H9 (cell line): ENCODE data around the gene DOCK10. TPM values are rescaled to one million over a fixed set of nuclear protein-coding genes. Genes with fewer than 3 reads are reported as not detected.

ENCODE experiments used
- DNase-seq: peaks from one replicate; pipeline ENCODE4 v3.0.0-alpha.2; 2017
- H2AFZ ChIP-seq: one replicate; pipeline ENCODE4 v1.6.1; 2013; ENCODE audit warnings: mild to moderate bottlenecking, low read length, control low read depth, moderate library complexity
- H2AK5ac ChIP-seq: 2 replicates; pipeline ENCODE4 v1.6.1; 2013; ENCODE audit warnings: low read length, control low read depth, mixed read lengths; ENCODE audit not compliant: insufficient read length
- H2BK120ac ChIP-seq: one replicate; pipeline ENCODE4 v1.6.1; 2013; ENCODE audit warnings: low read depth, mild to moderate bottlenecking, low read length, control low read depth, inconsistent platforms; ENCODE audit not compliant: poor library complexity, severe bottlenecking
- H2BK12ac ChIP-seq: 2 replicates; pipeline ENCODE4 v1.6.1; 2013; ENCODE audit warnings: low read length, control low read depth, mixed read lengths, low read depth; ENCODE audit not compliant: insufficient read length
- H2BK15ac ChIP-seq: 2 replicates; pipeline ENCODE4 v1.6.1; 2013; ENCODE audit warnings: low read depth, low read length, control low read depth
- H2BK20ac ChIP-seq: one replicate; pipeline ENCODE4 v1.6.1; 2013; ENCODE audit warnings: low read depth, mild to moderate bottlenecking, low read length, control low read depth, inconsistent platforms; ENCODE audit not compliant: poor library complexity, severe bottlenecking
- H2BK5ac ChIP-seq: 2 replicates; pipeline ENCODE4 v1.6.1; 2013; ENCODE audit warnings: low read length, control low read depth, mixed read lengths; ENCODE audit not compliant: insufficient read length
- H3K14ac ChIP-seq: 2 replicates; pipeline ENCODE4 v1.6.1; 2013; ENCODE audit warnings: low read length, control low read depth; ENCODE audit not compliant: insufficient read depth
- H3K18ac ChIP-seq: 2 replicates; pipeline ENCODE4 v1.6.1; 2013; ENCODE audit warnings: low read depth, mild to moderate bottlenecking, mixed read lengths, low read length, control low read depth; ENCODE audit not compliant: insufficient read length
- H3K23ac ChIP-seq: 2 replicates; pipeline ENCODE4 v1.6.1; 2013; ENCODE audit warnings: low read length, control low read depth, mixed read lengths, low read depth; ENCODE audit not compliant: insufficient read length
- H3K23me2 ChIP-seq: 2 replicates; pipeline ENCODE4 v1.6.1; 2013; ENCODE audit warnings: low read depth, mild to moderate bottlenecking, mixed read lengths, low read length, control low read depth; ENCODE audit not compliant: insufficient read length, poor library complexity, severe bottlenecking
- H3K27ac ChIP-seq: 2 replicates; pipeline ENCODE4 v1.5.1; 2013; ENCODE audit warnings: low read length, control low read depth, mixed read lengths, low read depth; ENCODE audit not compliant: insufficient read length
- H3K27me3 ChIP-seq: 2 replicates; pipeline ENCODE4 v1.6.1; 2013; ENCODE audit warnings: low read length, control low read depth, inconsistent platforms; ENCODE audit not compliant: insufficient read depth
- H3K4ac ChIP-seq: 2 replicates; pipeline ENCODE4 v1.6.1; 2013; ENCODE audit warnings: low read depth, mild to moderate bottlenecking, control low read depth, inconsistent platforms, low read length, moderate library complexity
- H3K4me1 ChIP-seq: 2 replicates; pipeline ENCODE4 v1.6.1; 2013; ENCODE audit warnings: low read length, control low read depth, inconsistent platforms; ENCODE audit not compliant: insufficient read depth
- H3K4me2 ChIP-seq: 2 replicates; pipeline ENCODE4 v1.6.1; 2013; ENCODE audit warnings: low read length, control low read depth, mixed read lengths; ENCODE audit not compliant: insufficient read length, insufficient read depth
- H3K56ac ChIP-seq: 2 replicates; pipeline ENCODE4 v1.6.1; 2013; ENCODE audit warnings: low read depth, mild to moderate bottlenecking, mixed read lengths, low read length, control low read depth; ENCODE audit not compliant: insufficient read length
- H3K79me1 ChIP-seq: 2 replicates; pipeline ENCODE4 v1.6.1; 2013; ENCODE audit warnings: low read depth, mild to moderate bottlenecking, moderate library complexity, low read length, control low read depth, inconsistent platforms; ENCODE audit not compliant: insufficient read depth, poor library complexity, severe bottlenecking
- H3K79me2 ChIP-seq: 2 replicates; pipeline ENCODE4 v1.6.1; 2013; ENCODE audit warnings: low read length, control low read depth, inconsistent platforms; ENCODE audit not compliant: insufficient read depth
- H3K9ac ChIP-seq: 2 replicates; pipeline ENCODE4 v1.6.1; 2013; ENCODE audit warnings: low read length, control low read depth, mixed read lengths; ENCODE audit not compliant: insufficient read length; ENCODE audit errors: extremely low read depth
- H3K9me3 ChIP-seq: one replicate; pipeline ENCODE4 v1.6.1; 2013; ENCODE audit warnings: low read depth, low read length, inconsistent platforms; ENCODE audit not compliant: control insufficient read depth
- H3T11ph ChIP-seq: one replicate; pipeline ENCODE4 v1.6.1; 2013; ENCODE audit warnings: mild to moderate bottlenecking, low read length, control low read depth, inconsistent platforms
- H4K20me1 ChIP-seq: one replicate; pipeline ENCODE4 v1.6.1; 2013; ENCODE audit not compliant: control insufficient read depth, insufficient read length, insufficient read depth
- H4K5ac ChIP-seq: 2 replicates; pipeline ENCODE4 v1.6.1; 2013; ENCODE audit warnings: low read depth, mild to moderate bottlenecking, mixed read lengths, low read length, control low read depth; ENCODE audit not compliant: insufficient read length
- H4K8ac ChIP-seq: replicated peaks from 2 replicates; pipeline ENCODE4 v1.6.1; 2013; ENCODE audit warnings: low read length, control low read depth, mixed read lengths, low read depth; ENCODE audit not compliant: insufficient read length
- H4K91ac ChIP-seq: 2 replicates; pipeline ENCODE4 v1.6.1; 2013; ENCODE audit warnings: low read depth, mild to moderate bottlenecking, moderate library complexity, mixed read lengths, low read length, control low read depth; ENCODE audit not compliant: insufficient read length
- H3K27ac Mint-ChIP-seq, 3 experiments: 2 replicates in 2 of 3; 3 replicates in 1 of 3; pipeline ENCODE4 v1.8.0; 2020 to 2021; ENCODE audit warnings: mixed read lengths in 3 of 3, mild to moderate bottlenecking in 1 of 3, moderate library complexity in 1 of 3
- H3K27me3 Mint-ChIP-seq: 2 replicates; pipeline ENCODE4 v1.8.0; 2021; ENCODE audit warnings: low read depth, mild to moderate bottlenecking, moderate library complexity, mixed read lengths
- H3K36me3 Mint-ChIP-seq, 3 experiments: 2 replicates in 2 of 3; 3 replicates in 1 of 3; pipeline ENCODE4 v1.8.0; 2020 to 2021; ENCODE audit warnings: low read depth in 3 of 3, mixed read lengths in 3 of 3; ENCODE audit not compliant: insufficient read depth in 1 of 3
- H3K4me1 Mint-ChIP-seq, 2 experiments: 2 replicates each; pipeline ENCODE4 v1.8.0; 2020; ENCODE audit warnings: mixed read lengths in 2 of 2
- H3K4me3 Mint-ChIP-seq, 2 experiments: 2 replicates in 1 of 2; 3 replicates in 1 of 2; pipeline ENCODE4 v1.8.0; 2020 to 2021; ENCODE audit warnings: mild to moderate bottlenecking in 2 of 2, mixed read lengths in 2 of 2, moderate library complexity in 1 of 2
- H3K9me3 Mint-ChIP-seq, 2 experiments: 2 replicates in 1 of 2; 3 replicates in 1 of 2; pipeline ENCODE4 v1.8.0; 2020; ENCODE audit warnings: mild to moderate bottlenecking in 2 of 2, mixed read lengths in 2 of 2, moderate library complexity in 1 of 2
- CTCF ChIP-seq: fragments of 200-600 bp; sonication (generic); conservative IDR thresholded peaks from 3 replicates; pipeline ENCODE4 v1.8.0; 2021; ENCODE audit warnings: antibody characterized with exemption, mild to moderate bottlenecking
- WGBS: extraction: QIAGEN DNeasy Blood & Tissue Kit; methylation state at CpG from one replicate; pipeline ENCODE4 v1.1.7; 2013; ENCODE audit warnings: missing lambda C conversion rate, low lambda C conversion rate, mixed read lengths; ENCODE audit not compliant: insufficient read length; ENCODE audit errors: extremely low coverage; 5-methylcytosine and 5-hydroxymethylcytosine counted together
- total RNA-seq: library from RNA; stranded (reverse); gene quantifications from 2 replicates; pipeline ENCODE4 v1.2.1, GENCODE V29; 2021

DOCK10 gene
- total RNA-seq, 1 experiment from 2014 or later, result 0.79 TPM

GRCh38 chr2:224778474-224778877 is 263.8 kb downstream of the DOCK10 start:
- no peaks in the 10 kb centered on the region for H3K27me3 ChIP-seq
- no peak overlapping the region for H2AFZ ChIP-seq
- no peaks in the 10 kb centered on the region for H3K23me2 ChIP-seq
- H3K56ac ChIP-seq, result no peak overlapping the region
- WGBS, result no CpG with 5 or more reads among the region's 3 CpGs
- no peak overlapping the region for H4K91ac ChIP-seq
- H2BK12ac ChIP-seq, result no peak overlapping the region
- no peaks in the 10 kb centered on the region for H4K20me1 ChIP-seq
- no peak overlapping the region for H3K27ac Mint-ChIP-seq
- no peak overlapping the region for H3K4ac ChIP-seq
- no peak overlapping the region for H3K27ac ChIP-seq
- H3K27me3 Mint-ChIP-seq, result no peaks in the 10 kb centered on the region
- no peak overlapping the region for H3K9ac ChIP-seq
- H3K79me2 ChIP-seq, result no peaks in the 10 kb centered on the region
- H3K79me1 ChIP-seq, result no peaks in the 10 kb centered on the region
- H3K4me1 ChIP-seq, result no peaks in the 10 kb centered on the region; the same call in 1 of the 2 replicates
- no peak overlapping the region for H2AK5ac ChIP-seq
- no peak overlapping the region for H4K5ac ChIP-seq
- H3K9me3 Mint-ChIP-seq, result no peaks in the 10 kb centered on the region
- TF ChIP-seq CTCF, result peak; percentile 86
- no peak overlapping the region for H2BK5ac ChIP-seq
- H2BK15ac ChIP-seq, result no peak overlapping the region
- DNase-seq, result peak; percentile 37
- no peak overlapping the region for H3K4me2 ChIP-seq
- no peak overlapping the region for H4K8ac ChIP-seq
- no peak overlapping the region for H2BK20ac ChIP-seq
- no peaks in the 10 kb centered on the region for H3K36me3 Mint-ChIP-seq
- H2BK120ac ChIP-seq, result no peak overlapping the region
- H3K4me3 Mint-ChIP-seq, result no peak overlapping the region
- H3K4me1 Mint-ChIP-seq, result peaks cover 9 to 10% of the 10 kb centered on the region in 2 experiments
- H3T11ph ChIP-seq, result no peak overlapping the region
- no peaks in the 10 kb centered on the region for H3K9me3 ChIP-seq
- H3K14ac ChIP-seq, result no peak overlapping the region
- no peak overlapping the region for H3K23ac ChIP-seq
- H3K18ac ChIP-seq, result no peak overlapping the region
